Fibroblast of the aortic adventitia (primary cell): Measurements from ENCODE around the gene SAG. TPM values are rescaled to one million over a fixed set of nuclear protein-coding genes. Genes with fewer than 3 reads are reported as not detected.

Experiments
- DNase-seq: peaks from one replicate; pipeline ENCODE4 v3.0.0-alpha.2; 2010; ENCODE audit warnings: low read depth
- H3K4me3 ChIP-seq: 2 replicates; pipeline ENCODE4 v1.5.1; 2011; ENCODE audit warnings: low read depth, mild to moderate bottlenecking, control low read depth, low read length, moderate library complexity
- CTCF ChIP-seq: IDR thresholded peaks from 2 replicates; pipeline ENCODE4 v1.5.1; 2011; ENCODE audit warnings: mild to moderate bottlenecking, low read length, control low read depth, inconsistent platforms; ENCODE audit not compliant: insufficient read depth
- total RNA-seq: library from RNA; depleted of rRNA; stranded (reverse); fragments of >200 nt; gene quantifications from 2 replicates; pipeline ENCODE4 v1.2.3, GENCODE V29; 2012; ENCODE audit warnings: low replicate concordance

The SAG gene
- total RNA-seq, 1 donor: not detected

GRCh38 chr2:233350708-233351107, 43.1 kb downstream of the SAG start:
- H3K4me3 ChIP-seq: no peak overlapping the region
- TF ChIP-seq CTCF: peak; percentile 31
- DNase-seq: peak; percentile 80

- DNase-seq: peak; percentile 18
- H3K4me3 ChIP-seq: no peak overlapping the region
- no peak for TF ChIP-seq CTCF
These were observed 43.8 kb downstream of the SAG start for GRCh38 chr2:233351423-233351822.

GRCh38 chr2:233352141-233352842, 44.7 kb downstream of the SAG start:
- no peak for DNase-seq
- TF ChIP-seq CTCF: no peak

GRCh38 chr2:233353101-233353768, 45.6 kb downstream of the SAG start:
- TF ChIP-seq CTCF: no peak
- H3K4me3 ChIP-seq: no peak overlapping the region
- no peak for DNase-seq

More at GRCh38 chr2:233352141-233352842, 44.7 kb downstream of the SAG start:
- H3K4me3 ChIP-seq: no peak overlapping the region

- peak; percentile 36 for TF ChIP-seq CTCF
- peak; percentile 31 for DNase-seq
- peak within 1 kb of the TSS; percentile 76 for H3K4me3 ChIP-seq
These were observed 46.3 kb downstream of the SAG start, which contains the start of gene DGKD for GRCh38 chr2:233353769-233354499. DGKD (plus strand) TSS chr2:233354494; CDS start chr2:233354519, 25 bp downstream.

GRCh38 chr2:233354500-233354924, 46.9 kb downstream of the SAG start:
- no peak for DNase-seq
- H3K4me3 ChIP-seq: peak overlapping the region; percentile 76
- no peak for TF ChIP-seq CTCF
